Glomerular visceral epithelial cell (primary cell): ENCODE results near the gene PIGK.

Experiments
- DNase-seq: peaks from one replicate; pipeline ENCODE4 v3.0.0-alpha.2; 2016; ENCODE audit errors: extremely low spot score

The PIGK gene

GRCh38 chr1:77039111-77039510, 180.1 kb downstream of the PIGK start:
- DNase-seq: no peak
